Measurements from ENCODE around the gene ATP8B1.

ATP8B1 gene

GRCh38 chr18:57819671-57820460 lies 16.8 kb upstream of the ATP8B1 start:
- in situ Hi-C loops (cut with MboI; ENCODE audit: low sequenced_read_pairs) = no loop called here

GRCh38 chr18:57819119-57819518 lies 16.0 kb upstream of the ATP8B1 start:
- in situ Hi-C loops (cut with MboI; ENCODE audit: low sequenced_read_pairs) = no loop called here

- in situ Hi-C loops (cut with MboI; ENCODE audit: low sequenced_read_pairs) = no loop called here
Measured at GRCh38 chr18:57816208-57816954, 13.3 kb upstream of the ATP8B1 start.

- in situ Hi-C loops (cut with MboI; ENCODE audit: low sequenced_read_pairs) = no loop called here
Measured at GRCh38 chr18:57814555-57814954, 11.4 kb upstream of the ATP8B1 start.

GRCh38 chr18:57813245-57813644 lies 10.1 kb upstream of the ATP8B1 start:
- in situ Hi-C loops (cut with MboI; ENCODE audit: low sequenced_read_pairs) = no loop called here

- in situ Hi-C loops (cut with MboI; ENCODE audit: low sequenced_read_pairs) = no loop called here
Measured at GRCh38 chr18:57812126-57812477, 9.0 kb upstream of the ATP8B1 start.

GRCh38 chr18:57811477-57812125 lies 8.5 kb upstream of the ATP8B1 start:
- in situ Hi-C loops (cut with MboI; ENCODE audit: low sequenced_read_pairs) = no loop called here

GRCh38 chr18:57809190-57809589 lies 6.1 kb upstream of the ATP8B1 start:
- in situ Hi-C loops (cut with MboI; ENCODE audit: low sequenced_read_pairs) = no loop called here

GRCh38 chr18:57807336-57808117 lies 4.4 kb upstream of the ATP8B1 start:
- in situ Hi-C loops (cut with MboI; ENCODE audit: low sequenced_read_pairs) = no loop called here

- in situ Hi-C loops (cut with MboI; ENCODE audit: low sequenced_read_pairs) = no loop called here
Measured at GRCh38 chr18:57806978-57807285, 3.8 kb upstream of the ATP8B1 start.

- in situ Hi-C loops (cut with MboI; ENCODE audit: low sequenced_read_pairs) = no loop called here
Measured at GRCh38 chr18:57806201-57806977, 3.3 kb upstream of the ATP8B1 start.

- in situ Hi-C loops (cut with MboI; ENCODE audit: low sequenced_read_pairs) = no loop called here
Measured at GRCh38 chr18:57805117-57805516, 2.0 kb upstream of the ATP8B1 start.

- in situ Hi-C loops (cut with MboI; ENCODE audit: low sequenced_read_pairs) = no loop called here
Measured at GRCh38 chr18:57804557-57804956, 1.4 kb upstream of the ATP8B1 start.

- in situ Hi-C loops (cut with MboI; ENCODE audit: low sequenced_read_pairs) = no loop called here
Measured at GRCh38 chr18:57802213-57803102, 657 bp downstream of the ATP8B1 start.

GRCh38 chr18:57801761-57802212 lies 1.3 kb downstream of the ATP8B1 start:
- in situ Hi-C loops (cut with MboI; ENCODE audit: low sequenced_read_pairs) = no loop called here

- in situ Hi-C loops (cut with MboI; ENCODE audit: low sequenced_read_pairs) = no loop called here
Measured at GRCh38 chr18:57801325-57801724, 1.8 kb downstream of the ATP8B1 start.

GRCh38 chr18:57798713-57799373 lies 4.3 kb downstream of the ATP8B1 start:
- in situ Hi-C loops (cut with MboI; ENCODE audit: low sequenced_read_pairs) = no loop called here

- in situ Hi-C loops (cut with MboI; ENCODE audit: low sequenced_read_pairs) = no loop called here
Measured at GRCh38 chr18:57797209-57797651, 5.9 kb downstream of the ATP8B1 start.
